K562 (cell line): Measurements from ENCODE around the gene SBNO1. TPM values are rescaled to one million over a fixed set of nuclear protein-coding genes. Genes with fewer than 3 reads are reported as not detected.

Source experiments
- CBX3 ChIP-seq, 2 experiments: IDR thresholded peaks; 1 replicate in 1 of 2; 2 replicates in 1 of 2; pipeline ENCODE4 v1.6.1; 2012; ENCODE audit warnings: inconsistent platforms in 2 of 2, low read length in 2 of 2, borderline replicate concordance in 1 of 2, control low read depth in 1 of 2
- CCAR2 ChIP-seq: fragments of 200-400 bp; formaldehyde crosslinking; IDR thresholded peaks from 2 replicates; pipeline ENCODE4 v1.6.1; 2017; ENCODE audit warnings: mild to moderate bottlenecking, low read depth, low read length
- COPS2 ChIP-seq: fragments of 450-650 bp; conservative IDR thresholded peaks from 2 replicates; pipeline ENCODE4 v1.6.1; 2016; ENCODE audit warnings: mild to moderate bottlenecking, moderate library complexity
- ERF ChIP-seq: fragments of 450-650 bp; formaldehyde crosslinking; IDR thresholded peaks from 2 replicates; pipeline ENCODE4 v1.4.0; 2020; ENCODE audit warnings: mild to moderate bottlenecking, mixed read lengths
- ETV1 ChIP-seq: fragments of 450-650 bp; conservative IDR thresholded peaks from 2 replicates; pipeline ENCODE4 v1.6.1; 2016; ENCODE audit warnings: missing genetic modification characterization, control low read depth, low read depth, missing compliant biosample characterization
- FOS ChIP-seq: IDR thresholded peaks from 3 replicates; pipeline ENCODE4 v1.6.1; 2011; ENCODE audit not compliant: insufficient read length; ENCODE audit errors: extremely low read depth
- GTF2E2 ChIP-seq: fragments of 200-800 bp; sonication (Bioruptor generic); IDR thresholded peaks from 2 replicates; pipeline ENCODE4 v1.6.1; 2016; ENCODE audit warnings: missing genetic modification characterization, missing compliant biosample characterization
- HMGN3 ChIP-seq: IDR thresholded peaks from 2 replicates; pipeline ENCODE4 v1.6.1; 2011; ENCODE audit warnings: borderline replicate concordance, low read depth, mild to moderate bottlenecking, mixed read lengths, low read length; ENCODE audit not compliant: insufficient read length; ENCODE audit errors: extremely low read depth
- IRF2 ChIP-seq: sonication (generic); formaldehyde crosslinking; IDR thresholded peaks from 2 replicates; pipeline ENCODE4 v1.8.1; 2022; ENCODE audit warnings: mild to moderate bottlenecking, missing genetic modification reagents
- KDM4B ChIP-seq, 2 experiments: fragments of 450-650 bp in 1 of 2; sonication (generic) in 1 of 2; IDR thresholded peaks; 2 replicates each; pipeline ENCODE4 v1.6.1; 2016 to 2017; ENCODE audit warnings: borderline replicate concordance in 2 of 2, antibody characterized with exemption in 1 of 2, low read depth in 1 of 2, mild to moderate bottlenecking in 1 of 2
- MAFG ChIP-seq: fragments of 450-650 bp; conservative IDR thresholded peaks from 2 replicates; pipeline ENCODE4 v1.6.1; 2016; ENCODE audit warnings: missing genetic modification characterization, missing compliant biosample characterization
- MXI1 ChIP-seq: IDR thresholded peaks from 2 replicates; pipeline ENCODE4 v1.6.1; 2011; ENCODE audit warnings: low read depth, mild to moderate bottlenecking, improper control_type of control experiment, low read length
- NBN ChIP-seq: fragments of 450-650 bp; IDR thresholded peaks from 2 replicates; pipeline ENCODE4 v1.6.1; 2016; ENCODE audit warnings: low read depth, mild to moderate bottlenecking
- POLR2AphosphoS2 ChIP-seq: IDR thresholded peaks from 2 replicates; pipeline ENCODE4 v1.6.1; 2012; ENCODE audit warnings: low read length, improper control_type of control experiment
- RHOXF2B ChIP-seq: fragments of 250-450 bp; sonication (Bioruptor Pico); conservative IDR thresholded peaks from 2 replicates; pipeline ENCODE4 v1.5.1; 2021
- SMARCC2 ChIP-seq: fragments of 450-650 bp; IDR thresholded peaks from 2 replicates; pipeline ENCODE4 v1.6.1; 2017; ENCODE audit warnings: antibody characterized with exemption, moderate library complexity, mild to moderate bottlenecking, low read depth
- XRCC3 ChIP-seq: fragments of 450-650 bp; IDR thresholded peaks from 2 replicates; pipeline ENCODE4 v1.6.1; 2017; ENCODE audit warnings: mild to moderate bottlenecking, moderate library complexity
- ZBTB43 ChIP-seq: sonication (generic); formaldehyde crosslinking; IDR thresholded peaks from 2 replicates; pipeline ENCODE4 v1.8.0; 2023; ENCODE audit warnings: mild to moderate bottlenecking, missing genetic modification reagents
- ZNF184 ChIP-seq: sonication (generic); formaldehyde crosslinking; IDR thresholded peaks from 2 replicates; pipeline ENCODE4 v1.5.0; 2020; ENCODE audit warnings: missing genetic modification reagents
- ZNF197 ChIP-seq: fragments of 200-800 bp; sonication (Bioruptor generic); IDR thresholded peaks from 2 replicates; pipeline ENCODE4 v1.6.1; 2016; ENCODE audit warnings: low read depth, missing genetic modification characterization, missing compliant biosample characterization
- ZNF324 ChIP-seq: fragments of 250-450 bp; sonication (Bioruptor Pico); IDR thresholded peaks from 2 replicates; pipeline ENCODE4 v1.4.0; 2020; ENCODE audit warnings: mild to moderate bottlenecking
- ZNF384 ChIP-seq: IDR thresholded peaks from 2 replicates; pipeline ENCODE4 v1.6.1; 2012; ENCODE audit warnings: low read depth, low read length, improper control_type of control experiment
- ZNF436 ChIP-seq: fragments of 250-450, 450-650 bp; sonication (Bioruptor Pico); formaldehyde crosslinking; IDR thresholded peaks from 2 replicates; pipeline ENCODE4 v1.7.0; 2020; ENCODE audit warnings: mild to moderate bottlenecking
- ZNF644 ChIP-seq: fragments of 200-800 bp; sonication (Bioruptor generic); IDR thresholded peaks from 2 replicates; pipeline ENCODE4 v1.6.1; 2016; ENCODE audit warnings: low read depth, missing genetic modification characterization, missing compliant biosample characterization
- polyA plus RNA-seq, 8 experiments: library from polyadenylated mRNA; depleted of rRNA in 4 of 8; stranded (reverse) in 5 of 8; unstranded in 3 of 8; fragments of >200 nt; fragmentation: Nextera tagmentation in 2 of 8; fragmentation: Illumina TruSeq in 1 of 8; extraction: Ambion mirVana in 2 of 8; extraction: Trizol in 1 of 8; gene quantifications; 2 replicates each; pipeline versions ENCODE4 v1.2.1 to v1.2.3, GENCODE V29; 2011 to 2014; ENCODE audit warnings: inconsistent platforms in 1 of 8, missing spikeins in 1 of 8
- total RNA-seq, 7 experiments: library from RNA; depleted of rRNA in 6 of 7; stranded (reverse); fragments of >200 nt in 6 of 7; fragmentation: Illumina TruSeq in 2 of 7; extraction: Trizol in 2 of 7; gene quantifications; 2 replicates each; pipeline versions ENCODE4 v1.2.1 to v1.2.3, GENCODE V29; 2011 to 2021; ENCODE audit warnings: low replicate concordance in 1 of 7
- TF ChIP-seq, protein P1 (sequence below): fragments of 450-650 bp; IDR thresholded peaks from 2 replicates; pipeline ENCODE4 v1.7.0; 2016; ENCODE audit warnings: borderline replicate concordance

Gene SBNO1
- total and polyA plus RNA-seq, 9 of the 15 experiments (the other 6 are each of a cell fraction or from before 2014, with no cell fraction given) = 14.9 to 77.1 (median 35.9) TPM

GRCh38 chr12:123365025-123365917 is 624 bp upstream of the SBNO1 start (continued):
- TF ChIP-seq XRCC3 (no peak), GTF2E2 (tag) (no peak), NBN (peak; percentile 83), ZNF184 (CRISPR knock-in tag) (no peak), ETV1 (tag) (0 out of 2 replicates have a peak, but pooled peaks have one; percentile 14), RHOXF2B (CRISPR knock-in tag) (no peak), HMGN3 (peak; percentile 40), CBX3 (IDR thresholded peaks at IDR 0.05; ENCODE audit: borderline replicate concordance in 1 of 2, low read length in 2 of 2) (0 out of 3 replicates have a peak, but pooled peaks of 1 of the 2 experiments have one; percentile 51), ZNF384 (no peak), KDM4B (IDR thresholded peaks at IDR 0.05; ENCODE audit: borderline replicate concordance in 2 of 2, low read depth in 1 of 2) (no peak; a peak in 1 of 4 replicates), ZNF324 (no peak), IRF2 (CRISPR knock-in tag) (no peak), ZNF197 (CRISPR knock-in tag) (peak; percentile 35; the same call in 1 of the 2 replicates), COPS2 (no peak), ZBTB43 (CRISPR knock-in tag) (no peak), CCAR2 (no peak), MXI1 (peak; percentile 47; the same call in 1 of the 2 replicates), POLR2AphosphoS2 (no peak; the same call in 1 of the 2 replicates), MAFG (peak; percentile 80), ERF (no peak), SMARCC2 (0 out of 2 replicates have a peak, but pooled peaks have one; percentile 25), FOS (no peak), ZNF436 (CRISPR knock-in tag) (no peak), ZNF644 (tag) (0 out of 2 replicates have a peak, but pooled peaks have one; percentile 25)
- TF ChIP-seq, protein P1, sequence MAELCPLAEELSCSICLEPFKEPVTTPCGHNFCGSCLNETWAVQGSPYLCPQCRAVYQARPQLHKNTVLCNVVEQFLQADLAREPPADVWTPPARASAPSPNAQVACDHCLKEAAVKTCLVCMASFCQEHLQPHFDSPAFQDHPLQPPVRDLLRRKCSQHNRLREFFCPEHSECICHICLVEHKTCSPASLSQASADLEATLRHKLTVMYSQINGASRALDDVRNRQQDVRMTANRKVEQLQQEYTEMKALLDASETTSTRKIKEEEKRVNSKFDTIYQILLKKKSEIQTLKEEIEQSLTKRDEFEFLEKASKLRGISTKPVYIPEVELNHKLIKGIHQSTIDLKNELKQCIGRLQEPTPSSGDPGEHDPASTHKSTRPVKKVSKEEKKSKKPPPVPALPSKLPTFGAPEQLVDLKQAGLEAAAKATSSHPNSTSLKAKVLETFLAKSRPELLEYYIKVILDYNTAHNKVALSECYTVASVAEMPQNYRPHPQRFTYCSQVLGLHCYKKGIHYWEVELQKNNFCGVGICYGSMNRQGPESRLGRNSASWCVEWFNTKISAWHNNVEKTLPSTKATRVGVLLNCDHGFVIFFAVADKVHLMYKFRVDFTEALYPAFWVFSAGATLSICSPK = no peak
